Measurements from ENCODE around the gene CIBAR2.

GRCh38 chr16:85150331-85150940 lies 38.2 kb upstream of the CIBAR2 start:
- TF ChIP-seq POLR2A (IDR thresholded peaks at IDR 0.05): no peak
- no peak for TF ChIP-seq CTCF (IDR thresholded peaks at IDR 0.05)
